B cell (primary cell): ENCODE results near the gene UNC5B. TPM values are rescaled to one million over a fixed set of nuclear protein-coding genes. Genes with fewer than 3 reads are reported as not detected.
A peak's percentile ranks its signal among the peaks of the same experiment; 100 is the strongest.

Experiments
- ATAC-seq: fragments of 200-7000 bp; cut with Tn5 transposase; one replicate; pipeline ENCODE4 v1.10.0; 2021; ENCODE audit warnings: low read depth, mild to moderate bottlenecking, moderate number of reproducible peaks, moderate library complexity
- CTCF ChIA-PET: fragments of 350-600 bp; sonication (Branson Sonifier 250); formaldehyde crosslinking; loops from one replicate; lab custom pipeline; 2021; ENCODE audit warnings: antibody characterized with exemption, inconsistent platforms; lab: Charles Lee
- POLR2A ChIA-PET: fragments of 350-600 bp; sonication (Branson Sonifier 250); formaldehyde crosslinking; loops from one replicate; lab custom pipeline; 2021; ENCODE audit warnings: antibody characterized with exemption; lab: Charles Lee
- DNase-seq: peaks from one replicate; pipeline ENCODE4 v3.0.0; 2013
- H2AFZ ChIP-seq: 2 replicates; pipeline ENCODE4 v1.6.1; 2012; ENCODE audit warnings: mild to moderate bottlenecking, low read depth, low read length; ENCODE audit not compliant: insufficient read depth, poor library complexity, severe bottlenecking
- H3K27ac ChIP-seq, 2 donors: 1 replicate in 1 of 2; 2 replicates in 1 of 2; pipeline ENCODE4 v1.5.1; 2012 to 2013; ENCODE audit warnings: low read length in 2 of 2, mild to moderate bottlenecking in 2 of 2, moderate library complexity in 1 of 2
- H3K27me3 ChIP-seq, 4 experiments: fragments of 200-600 bp in 1 of 4; sonication (generic) in 1 of 4; replicated peaks in 1 of 4; 1 replicate in 2 of 4; 2 replicates in 2 of 4; pipeline versions ENCODE4 v1.6.1 to v1.7.0; 2013 to 2016; ENCODE audit warnings: low read length in 3 of 4, mild to moderate bottlenecking in 2 of 4, mixed read lengths in 1 of 4, moderate library complexity in 1 of 4; ENCODE audit not compliant: insufficient read depth in 4 of 4, control insufficient read depth in 3 of 4; ENCODE audit errors: control extremely low read depth in 1 of 4
- H3K36me3 ChIP-seq, 2 experiments: replicated peaks in 1 of 2; 1 replicate in 1 of 2; 2 replicates in 1 of 2; pipeline versions ENCODE4 v1.6.1 to v1.7.1; 2013; ENCODE audit warnings: low read length in 1 of 2; ENCODE audit not compliant: insufficient read depth in 2 of 2, control insufficient read depth in 1 of 2; ENCODE audit errors: control extremely low read depth in 1 of 2, extremely low read depth in 1 of 2
- H3K4me1 ChIP-seq, 2 donors: fragments of 200-600 bp in 1 of 2; sonication (generic) in 1 of 2; 1 replicate in 1 of 2; 2 replicates in 1 of 2; pipeline versions ENCODE4 v1.5.1 to v1.6.1; 2013 to 2017; ENCODE audit warnings: low read length in 2 of 2; ENCODE audit not compliant: control insufficient read depth in 2 of 2, insufficient read depth in 2 of 2
- H3K4me2 ChIP-seq: replicated peaks from 2 replicates; pipeline ENCODE3; 2012; ENCODE audit warnings: mild to moderate bottlenecking, low read depth, low read length; ENCODE audit not compliant: poor library complexity, severe bottlenecking
- H3K4me3 ChIP-seq, 5 experiments: fragments of 200-600 bp in 1 of 5; sonication (generic) in 1 of 5; 1 replicate in 3 of 5; 2 replicates in 2 of 5; pipeline versions ENCODE4 v1.5.1 to v1.7.0; 2011 to 2016; ENCODE audit warnings: low read length in 4 of 5, mild to moderate bottlenecking in 4 of 5, low read depth in 2 of 5, control low read depth in 1 of 5, moderate library complexity in 1 of 5; ENCODE audit not compliant: insufficient read depth in 1 of 5; ENCODE audit errors: control extremely low read depth in 1 of 5, extremely low read depth in 1 of 5
- H3K79me2 ChIP-seq: fragments of 200-600 bp; sonication (generic); one replicate; pipeline ENCODE4 v1.6.0; 2016; ENCODE audit warnings: low read length; ENCODE audit not compliant: control insufficient read depth, insufficient read depth
- H3K9ac ChIP-seq: fragments of 200-600 bp; sonication (generic); 2 replicates; pipeline ENCODE4 v1.6.1; 2017; ENCODE audit warnings: mild to moderate bottlenecking, low read length, moderate library complexity
- H3K9me3 ChIP-seq, 3 donors: one replicate each; pipeline versions ENCODE4 v1.6.1 to v1.7.1; 2013; ENCODE audit warnings: low read length in 2 of 3; ENCODE audit not compliant: control insufficient read depth in 2 of 3, insufficient read depth in 1 of 3; ENCODE audit errors: control extremely low read depth in 1 of 3
- H4K20me1 ChIP-seq: 2 replicates; pipeline ENCODE4 v1.6.0; 2012; ENCODE audit warnings: mild to moderate bottlenecking, low read length; ENCODE audit not compliant: insufficient read depth, control insufficient read depth, poor library complexity, severe bottlenecking
- H3K27ac Mint-ChIP-seq: one replicate; pipeline ENCODE4 v1.8.0; 2021; ENCODE audit warnings: mixed read lengths
- H3K27me3 Mint-ChIP-seq: one replicate; pipeline ENCODE4 v1.8.0; 2021; ENCODE audit warnings: mixed read lengths
- H3K4me1 Mint-ChIP-seq: one replicate; pipeline ENCODE4 v1.8.0; 2021; ENCODE audit warnings: mixed read lengths
- H3K4me3 Mint-ChIP-seq: one replicate; pipeline ENCODE4 v1.8.0; 2021; ENCODE audit warnings: mixed read lengths
- H3K9me3 Mint-ChIP-seq: one replicate; pipeline ENCODE4 v1.8.0; 2022; ENCODE audit warnings: mixed read lengths; ENCODE audit not compliant: insufficient read depth
- EZH2 ChIP-seq: IDR thresholded peaks from 2 replicates; pipeline ENCODE4 v1.6.1; 2012; ENCODE audit warnings: borderline replicate concordance, low read depth, mild to moderate bottlenecking, moderate library complexity, low read length; ENCODE audit not compliant: insufficient read depth, poor library complexity, severe bottlenecking
- WGBS: methylation state at CpG from one replicate; pipeline ENCODE4 v1.1.5; 2013; ENCODE audit warnings: missing lambda C conversion rate; ENCODE audit not compliant: insufficient coverage; 5-methylcytosine and 5-hydroxymethylcytosine counted together
- intact Hi-C: fragments of 100-400 bp; cut with micrococcal nuclease; formaldehyde crosslinking; loops from one replicate; pipeline ENCODE4 v1.10.0; 2022
- polyA plus RNA-seq: library from polyadenylated mRNA; depleted of rRNA; stranded (reverse); fragments of >200 nt; gene quantifications from 2 replicates; pipeline ENCODE4 v1.2.3, GENCODE V29; 2012
- total RNA-seq, 2 donors: library from RNA; stranded (reverse); fragments of 120-200 nt in 1 of 2; gene quantifications; 1 replicate in 1 of 2; 2 replicates in 1 of 2; pipeline versions ENCODE4 v1.2.3 to v1.2.4, GENCODE V29; 2013 to 2022
- TF ChIP-seq, protein P1 (sequence below): fragments of 200-600 bp; IDR thresholded peaks from one replicate; pipeline ENCODE4 v1.8.0; 2022; ENCODE audit warnings: antibody characterized with exemption, mild to moderate bottlenecking

UNC5B gene
- total and polyA plus RNA-seq, 2 donors (not counting 1 experiment from before 2014, with no cell fraction given): not detected

DNA sequence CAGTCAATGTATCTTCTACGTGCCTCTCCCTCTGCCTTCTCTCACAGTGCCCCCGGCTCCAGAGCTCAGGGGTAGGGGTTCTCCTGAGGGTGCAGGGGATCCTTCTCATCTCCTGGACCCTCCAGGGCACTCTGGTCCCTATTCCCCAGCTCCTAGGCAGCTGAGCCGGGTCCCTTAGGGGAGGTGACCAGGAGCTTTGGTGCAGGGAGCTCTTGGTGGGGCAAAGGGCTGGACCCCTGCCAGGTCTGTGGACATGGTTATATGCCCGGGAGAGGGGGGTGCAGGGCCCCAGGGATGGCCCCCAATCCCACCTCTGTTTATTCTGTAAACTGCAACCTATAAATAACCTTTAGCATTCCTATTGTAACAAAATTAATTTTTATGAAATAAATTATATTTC, 90.1 kb downstream of the UNC5B start:
- Mint-ChIP-seq H3K4me1 (peaks cover 6% of the 10 kb centered on the region), H3K9me3 (no peaks in the 10 kb centered on the region), H3K27ac (no peak overlapping the region), H3K27me3 (peaks cover 20% of the 10 kb centered on the region), H3K4me3 (no peak overlapping the region)
- CTCF ChIA-PET: interaction anchor here (1.0 to 1.3 kb wide), 3 partner anchors 10 to 406 kb away, joined by 3 to 5 read pairs (median 5); no protein-coding TSS in a partner anchor
- Histone ChIP-seq H3K4me2 (no peak overlapping the region), H3K4me3 (no peak overlapping the region), H3K4me1 (peaks cover 0 to 5% of the 10 kb centered on the region in 2 donors), H3K79me2 (no peaks in the 10 kb centered on the region), H2AFZ (no peak overlapping the region), H3K27ac (no peak overlapping the region), H3K9me3 (no peaks in the 10 kb centered on the region), H4K20me1 (no peaks in the 10 kb centered on the region), H3K36me3 (no peaks in the 10 kb centered on the region), H3K9ac (no peak overlapping the region), H3K27me3 (peaks cover 0 to 16% (median 0%) of the 10 kb centered on the region in 4 experiments)
- no peak for ATAC-seq
- POLR2A ChIA-PET: no interaction called here
- intact Hi-C loops: no loop called here
- 100% methylated on average over 1 of the region's 4 CpGs for WGBS
- DNase-seq: no peak
- TF ChIP-seq, protein P1, sequence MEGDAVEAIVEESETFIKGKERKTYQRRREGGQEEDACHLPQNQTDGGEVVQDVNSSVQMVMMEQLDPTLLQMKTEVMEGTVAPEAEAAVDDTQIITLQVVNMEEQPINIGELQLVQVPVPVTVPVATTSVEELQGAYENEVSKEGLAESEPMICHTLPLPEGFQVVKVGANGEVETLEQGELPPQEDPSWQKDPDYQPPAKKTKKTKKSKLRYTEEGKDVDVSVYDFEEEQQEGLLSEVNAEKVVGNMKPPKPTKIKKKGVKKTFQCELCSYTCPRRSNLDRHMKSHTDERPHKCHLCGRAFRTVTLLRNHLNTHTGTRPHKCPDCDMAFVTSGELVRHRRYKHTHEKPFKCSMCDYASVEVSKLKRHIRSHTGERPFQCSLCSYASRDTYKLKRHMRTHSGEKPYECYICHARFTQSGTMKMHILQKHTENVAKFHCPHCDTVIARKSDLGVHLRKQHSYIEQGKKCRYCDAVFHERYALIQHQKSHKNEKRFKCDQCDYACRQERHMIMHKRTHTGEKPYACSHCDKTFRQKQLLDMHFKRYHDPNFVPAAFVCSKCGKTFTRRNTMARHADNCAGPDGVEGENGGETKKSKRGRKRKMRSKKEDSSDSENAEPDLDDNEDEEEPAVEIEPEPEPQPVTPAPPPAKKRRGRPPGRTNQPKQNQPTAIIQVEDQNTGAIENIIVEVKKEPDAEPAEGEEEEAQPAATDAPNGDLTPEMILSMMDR: no peak
- TF ChIP-seq EZH2: no peak

DNA sequence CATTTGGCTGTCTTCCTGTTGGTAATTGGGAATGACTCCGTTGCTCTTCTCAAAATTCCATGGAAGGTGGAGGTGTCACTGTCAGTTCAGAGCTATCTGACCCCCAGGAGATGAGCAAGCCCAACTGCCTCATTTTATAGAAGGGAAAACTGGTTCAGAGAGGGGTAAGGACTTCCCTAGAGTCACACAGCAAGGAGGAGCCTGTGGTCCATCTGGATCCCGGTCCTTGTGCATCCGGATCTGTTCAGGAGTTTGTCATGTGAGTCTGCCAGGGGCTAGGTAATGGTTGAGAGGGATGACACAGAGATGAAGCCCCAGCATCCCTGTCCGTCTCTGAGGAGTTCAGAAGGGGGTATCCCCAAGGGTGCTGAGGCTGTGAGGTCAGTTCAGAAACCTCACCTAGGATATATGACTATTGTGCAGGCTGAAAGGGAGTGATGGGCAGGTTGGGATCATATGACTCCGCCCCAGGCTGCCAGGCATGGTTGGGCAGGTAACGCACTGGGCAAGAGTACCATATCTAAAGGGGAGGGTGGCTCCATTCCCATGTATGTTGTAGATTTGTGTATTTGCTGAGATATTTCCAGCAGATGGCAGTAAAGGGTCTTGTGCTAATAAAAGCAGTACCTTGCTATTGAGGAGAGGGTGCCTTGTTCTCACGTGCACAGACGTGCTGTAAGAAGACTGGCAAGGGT, 90.7 kb downstream of the UNC5B start:
- peak; percentile 60 for ATAC-seq
- H3K27me3 Mint-ChIP-seq: peaks cover 17% of the 10 kb centered on the region
- POLR2A ChIA-PET: no interaction called here

More for the DNA sequence above, 90.7 kb downstream of the UNC5B start:
- H3K9ac ChIP-seq: no peak overlapping the region
- peaks cover 0 to 16% (median 0%) of the 10 kb centered on the region in 4 experiments for H3K27me3 ChIP-seq
- no peaks in the 10 kb centered on the region for H3K9me3 Mint-ChIP-seq
- no peak overlapping the region for H3K4me2 ChIP-seq
- TF ChIP-seq EZH2: no peak
- TF ChIP-seq, protein P1: peak; percentile 72
- intact Hi-C loops: no loop called here
- no peaks in the 10 kb centered on the region for H4K20me1 ChIP-seq
- no peaks in the 10 kb centered on the region for H3K79me2 ChIP-seq
- H2AFZ ChIP-seq: no peak overlapping the region
- H3K27ac ChIP-seq: no peak overlapping the region
- peak; percentile 66 for DNase-seq
- no peaks in the 10 kb centered on the region for H3K9me3 ChIP-seq
- peaks cover 0 to 5% of the 10 kb centered on the region in 2 donors for H3K4me1 ChIP-seq
- no peak overlapping the region for H3K4me3 Mint-ChIP-seq
- H3K36me3 ChIP-seq: no peaks in the 10 kb centered on the region
- WGBS: 57% methylated on average over 8 of the region's 8 CpGs
- no peak overlapping the region for H3K27ac Mint-ChIP-seq
- no peak overlapping the region for H3K4me3 ChIP-seq
- CTCF ChIA-PET: interaction anchor here (0.8 to 1.7 kb wide), 5 partner anchors 9 to 509 kb away, joined by 3 to 7 read pairs (median 5); no protein-coding TSS in a partner anchor
- H3K4me1 Mint-ChIP-seq: peaks cover 6% of the 10 kb centered on the region
